ENCODE data around the gene SFXN5.

The SFXN5 gene

DNA sequence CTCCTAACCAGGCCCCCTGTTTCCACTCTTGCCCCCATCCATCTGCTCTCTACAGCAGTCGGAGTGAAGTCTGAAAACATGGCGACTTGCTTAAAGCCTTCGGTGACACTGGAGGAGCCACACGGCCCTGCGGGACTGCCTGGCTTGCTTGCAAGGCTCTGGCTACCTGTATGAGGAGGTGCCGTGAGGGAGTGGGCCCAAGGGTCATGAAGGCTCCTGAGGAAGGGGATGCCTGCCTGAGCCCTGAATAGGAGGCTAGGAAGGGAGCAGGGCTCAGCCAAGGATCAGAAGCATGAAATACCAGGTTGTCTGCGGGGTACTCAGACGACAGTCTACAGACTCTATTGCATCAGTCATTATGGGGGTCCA is 78.8 kb downstream of the SFXN5 start:
- no peak for DNase-seq

DNA sequence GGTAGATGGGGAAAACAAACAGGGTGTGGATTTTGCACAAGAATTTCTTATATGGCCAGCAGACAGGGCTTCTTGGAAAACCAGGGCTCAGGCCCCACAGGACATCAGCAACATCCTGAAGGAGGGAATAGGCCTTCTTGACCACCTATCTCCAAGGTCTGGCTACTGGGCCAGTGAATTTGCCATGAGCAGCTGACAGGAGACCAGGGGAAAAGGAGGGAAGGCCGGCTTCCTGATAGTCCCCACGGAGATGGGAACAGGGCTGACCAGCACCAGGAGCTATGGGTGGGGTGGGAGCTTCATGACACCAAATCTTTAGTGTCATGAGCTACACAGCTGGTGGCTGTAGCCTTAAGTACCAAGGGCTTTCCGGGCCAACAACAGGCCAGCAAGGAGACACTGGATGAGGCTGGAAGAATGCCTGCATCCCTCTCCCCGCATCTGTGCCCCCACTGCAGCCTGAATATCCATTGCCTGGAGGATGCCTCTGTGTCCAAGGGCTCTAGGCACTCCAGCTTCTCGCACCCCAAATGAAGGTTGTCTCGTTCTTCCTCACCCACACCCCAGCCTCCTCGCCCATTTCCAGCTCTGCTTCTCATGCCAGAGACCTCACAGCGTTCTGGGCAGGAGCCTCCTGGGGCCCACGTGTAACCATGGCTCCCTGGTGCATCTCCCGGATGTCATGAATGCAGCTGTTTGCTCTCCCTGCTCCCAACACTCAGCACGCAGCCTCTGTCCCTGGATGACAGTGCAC is 79.4 kb downstream of the SFXN5 start:
- no peak for DNase-seq

DNA sequence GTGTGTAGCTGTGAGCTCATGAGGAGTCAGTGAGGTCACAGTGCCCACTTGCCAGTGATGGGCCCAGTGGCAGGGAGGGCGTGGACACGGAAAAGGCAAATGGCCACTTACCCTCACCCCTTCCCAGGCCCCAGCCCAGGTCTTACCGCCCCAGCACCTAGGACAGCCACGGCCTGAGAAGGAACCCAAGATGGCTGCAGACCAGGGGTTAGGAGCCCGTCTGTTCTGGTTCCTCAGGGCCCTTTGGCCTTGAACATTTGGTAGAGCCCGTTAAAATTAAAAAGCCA is 80.1 kb downstream of the SFXN5 start:
- no peak for DNase-seq

DNA sequence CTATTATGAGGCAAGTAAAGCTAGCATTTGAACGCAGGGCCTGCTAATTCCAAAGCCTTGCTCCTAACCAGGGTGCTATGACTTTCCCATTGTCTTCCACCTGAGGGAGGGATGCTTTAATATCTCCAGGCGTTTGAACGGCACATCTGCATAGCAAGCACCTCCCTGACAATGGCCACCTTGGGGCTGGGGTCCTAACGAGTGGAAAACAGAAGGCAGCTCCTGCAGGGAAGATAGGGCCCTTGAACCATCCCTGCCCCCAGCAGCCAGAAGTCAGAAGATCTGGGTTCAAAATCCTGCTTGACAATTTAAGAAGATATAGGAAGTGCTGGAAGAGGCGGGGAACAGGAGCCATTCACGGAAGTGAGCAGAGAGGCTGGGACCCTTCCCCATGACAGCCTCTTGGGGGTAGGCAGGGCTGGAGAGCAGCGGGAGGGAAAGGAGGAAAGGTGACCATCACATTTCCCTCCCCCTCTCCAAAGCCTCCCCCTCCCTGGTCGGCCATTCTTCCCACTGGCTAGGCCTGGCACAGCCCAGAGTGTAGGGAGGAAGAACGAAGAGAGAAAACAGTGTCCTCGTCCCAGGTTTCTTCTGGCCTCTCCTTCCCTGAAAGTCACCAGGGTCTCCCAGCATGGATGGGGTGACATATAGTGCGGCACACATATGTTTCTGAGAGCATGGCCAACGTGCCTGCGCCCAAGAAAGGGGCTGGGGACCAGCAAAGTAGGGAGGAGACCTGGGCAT is 80.6 kb downstream of the SFXN5 start:
- no peak for DNase-seq

DNA sequence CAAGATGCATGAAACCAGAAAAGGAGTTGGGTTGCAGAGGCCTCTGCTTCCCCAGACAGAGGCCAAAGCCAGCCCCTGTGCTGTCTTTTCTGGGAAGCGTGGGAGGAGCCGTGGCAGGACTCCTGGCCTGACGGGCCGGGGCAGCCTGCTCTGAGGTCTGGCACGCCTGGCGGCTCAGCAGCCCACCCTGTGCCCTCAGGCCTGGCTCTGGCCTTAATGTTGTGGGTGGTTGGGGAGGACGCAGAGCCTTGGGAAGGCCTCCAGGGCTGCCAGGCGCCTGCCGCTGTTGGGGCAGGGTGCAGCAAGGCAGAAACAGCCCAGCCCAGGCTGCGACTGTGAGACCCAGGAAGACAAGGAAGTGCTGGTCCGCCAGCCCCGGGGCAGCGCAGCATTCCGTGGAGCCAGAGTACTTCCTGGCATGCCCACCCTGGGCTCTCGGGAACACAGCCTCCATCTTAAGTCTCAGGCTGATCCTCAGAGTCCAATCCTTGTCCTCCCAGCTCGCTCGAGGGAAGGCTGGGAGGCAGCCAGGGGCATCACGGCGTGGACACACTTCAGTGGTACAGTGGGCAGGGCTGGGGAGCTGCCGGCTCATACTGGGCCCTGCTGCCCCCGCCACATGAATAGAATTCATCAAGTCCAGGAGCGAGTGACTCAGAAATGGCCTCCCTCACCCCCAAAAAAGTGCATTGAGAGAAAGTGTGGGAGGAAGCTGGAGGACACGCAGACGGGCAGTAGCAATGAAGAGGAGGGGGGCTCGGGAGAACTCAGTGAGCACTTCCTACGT is 81.5 kb downstream of the SFXN5 start:
- DNase-seq = no peak

DNA sequence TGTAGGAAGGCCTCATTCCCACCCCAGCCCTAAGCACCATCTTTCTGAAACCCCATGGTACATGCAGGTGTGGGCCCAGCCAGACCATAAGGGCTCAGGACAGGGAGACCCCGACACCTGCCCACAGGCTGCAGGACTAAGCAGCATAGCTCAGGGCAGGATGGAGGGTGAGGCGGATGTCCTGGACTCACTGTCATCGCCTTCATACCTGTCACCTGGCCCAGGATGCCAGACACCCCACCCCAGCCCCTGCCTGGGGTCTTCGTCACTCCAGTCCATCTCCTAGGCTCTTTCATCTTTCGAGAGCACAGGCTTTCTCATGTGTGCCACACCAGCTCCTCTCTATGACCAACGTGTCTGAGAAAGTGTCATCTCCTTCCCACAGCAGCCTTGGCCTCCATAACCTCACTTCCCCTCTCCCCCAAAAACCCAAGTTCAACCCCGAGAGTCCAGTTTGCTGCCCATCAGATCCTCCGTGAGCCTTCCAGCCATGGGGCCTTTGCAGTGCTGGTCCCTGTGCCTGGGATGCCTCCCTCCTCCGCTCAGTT is 82.7 kb downstream of the SFXN5 start:
- no peak for DNase-seq

DNA sequence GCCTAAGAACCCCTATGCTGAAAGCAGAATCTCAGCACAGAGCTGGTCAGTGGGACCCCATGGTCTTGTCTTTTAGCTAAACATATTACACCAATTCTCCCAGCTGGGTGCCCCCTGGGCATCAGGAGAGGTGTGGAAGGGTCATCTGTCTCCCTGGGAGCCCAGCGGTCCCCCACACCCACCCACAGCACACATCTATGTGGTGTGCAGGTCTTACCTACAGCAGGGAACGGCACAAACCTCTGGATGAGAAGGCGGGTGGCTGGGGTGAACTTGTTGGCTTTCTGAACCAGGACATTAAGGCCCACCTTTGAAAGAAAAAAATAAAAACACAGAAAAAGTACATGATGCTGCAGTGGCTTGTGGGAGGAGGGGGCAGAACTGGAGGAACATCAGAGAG is 83.5 kb downstream of the SFXN5 start:
- DNase-seq = no peak

DNA sequence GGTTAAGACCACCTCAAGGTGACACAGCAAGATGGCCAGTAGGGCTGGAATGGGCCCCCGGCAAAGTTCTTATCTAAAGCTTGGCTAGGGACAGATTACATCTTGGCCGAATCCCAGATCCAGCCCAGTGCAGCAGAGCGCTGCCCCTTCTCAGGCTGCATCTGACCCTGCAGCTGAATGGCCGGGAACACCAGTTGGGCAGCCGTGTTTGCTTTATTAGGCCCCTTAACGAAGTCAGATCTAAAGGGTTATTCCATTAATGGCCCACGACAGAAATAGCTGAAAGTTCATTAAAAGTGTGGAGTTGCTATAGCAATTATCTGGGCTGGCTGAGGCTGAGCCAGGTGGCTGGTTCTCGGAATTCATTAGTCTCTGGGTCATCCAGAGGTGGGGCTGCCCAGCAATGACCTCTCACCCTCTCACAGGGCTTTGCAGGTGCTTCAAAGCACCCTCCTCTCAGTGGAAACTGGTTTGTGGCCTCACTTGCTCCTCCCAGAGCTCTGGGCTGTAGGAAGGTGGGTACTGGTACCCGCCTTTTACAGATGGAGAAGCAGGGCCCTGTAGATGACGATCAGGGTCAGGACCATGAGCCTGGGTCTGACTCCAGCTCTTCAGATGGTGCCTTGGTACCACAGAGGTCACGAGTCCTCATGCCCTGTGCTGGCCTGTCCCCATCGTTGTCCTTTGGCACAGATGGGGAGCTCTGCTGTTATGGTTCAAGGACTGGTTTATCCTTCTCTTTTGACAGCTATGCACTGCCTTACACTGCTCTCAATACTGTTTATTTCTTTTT is 85.4 kb downstream of the SFXN5 start:
- no peak for DNase-seq

DNA sequence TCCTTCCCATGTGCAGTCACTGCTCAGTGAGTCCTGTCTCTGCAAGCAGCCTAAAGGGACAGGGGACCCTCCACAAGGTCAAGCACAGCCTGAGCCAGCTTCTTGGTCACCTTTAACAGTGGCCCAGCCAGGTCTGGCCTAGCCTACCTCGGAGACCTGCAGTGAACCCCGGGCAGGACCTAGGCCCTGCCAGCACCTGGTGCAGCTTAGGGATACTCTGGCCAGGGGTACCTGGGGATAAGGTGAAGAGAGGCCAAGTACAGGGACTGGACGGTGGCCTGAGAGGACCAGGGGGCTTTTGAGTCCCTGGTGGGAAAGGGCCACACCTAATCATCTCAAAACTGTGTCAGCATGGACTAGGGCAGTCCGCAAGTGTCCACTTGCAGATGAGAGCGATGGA is 86.4 kb downstream of the SFXN5 start:
- DNase-seq = no peak

DNA sequence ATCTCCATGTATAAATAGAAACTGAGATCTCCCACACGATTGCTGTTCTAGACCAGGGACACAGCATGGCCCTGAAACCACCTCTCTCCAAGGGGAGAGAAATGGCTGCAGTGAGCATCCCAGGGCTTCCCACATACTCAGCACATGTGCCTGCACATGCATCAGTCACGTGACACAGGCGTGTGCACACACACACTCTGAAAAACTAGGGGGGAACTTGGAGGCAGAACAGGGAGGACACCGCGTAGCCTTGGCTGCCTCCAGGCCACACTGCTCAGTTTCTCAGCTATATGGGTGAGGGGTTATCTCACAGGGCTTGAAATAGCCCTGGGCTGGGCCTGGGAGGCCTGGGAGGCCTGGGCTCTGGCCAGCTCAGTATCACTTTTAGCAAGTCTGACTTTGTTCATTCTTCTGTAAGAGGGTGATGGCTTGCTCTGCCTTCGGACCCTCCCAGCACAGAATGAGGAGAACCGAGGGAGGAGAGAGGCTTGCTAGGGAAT is 87.3 kb downstream of the SFXN5 start:
- DNase-seq = no peak

DNA sequence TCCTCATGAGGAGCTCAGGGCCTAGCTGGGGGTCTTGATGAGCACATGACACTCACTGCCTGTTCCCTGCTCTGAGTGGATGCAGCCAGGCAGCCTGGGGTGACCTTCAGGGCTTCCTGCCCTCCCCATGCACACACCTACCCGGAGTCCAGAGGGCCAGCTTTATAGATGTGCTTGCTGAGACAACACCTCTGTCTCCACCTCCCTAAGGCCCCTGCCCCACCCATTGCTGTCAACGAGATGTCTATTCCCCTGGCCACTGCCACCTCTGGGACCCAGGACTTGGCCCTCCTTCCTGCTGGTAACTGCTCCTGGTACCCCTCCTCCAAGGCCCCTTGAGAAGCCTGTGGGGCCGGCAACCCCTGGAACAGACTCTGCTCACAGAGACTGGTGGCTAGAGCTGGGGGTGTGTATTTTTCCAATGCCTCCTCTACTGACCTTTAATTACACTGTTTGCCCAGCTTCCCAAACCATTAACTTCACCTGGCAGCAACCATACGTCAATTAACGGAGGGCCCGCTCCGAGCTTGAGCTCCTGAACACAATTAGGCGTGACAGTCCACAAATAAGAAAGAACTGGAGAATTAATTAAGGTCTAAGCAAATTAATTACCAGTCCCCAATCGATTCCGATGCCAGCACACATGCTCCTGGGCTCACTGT is 87.9 kb downstream of the SFXN5 start:
- no peak for DNase-seq

DNA sequence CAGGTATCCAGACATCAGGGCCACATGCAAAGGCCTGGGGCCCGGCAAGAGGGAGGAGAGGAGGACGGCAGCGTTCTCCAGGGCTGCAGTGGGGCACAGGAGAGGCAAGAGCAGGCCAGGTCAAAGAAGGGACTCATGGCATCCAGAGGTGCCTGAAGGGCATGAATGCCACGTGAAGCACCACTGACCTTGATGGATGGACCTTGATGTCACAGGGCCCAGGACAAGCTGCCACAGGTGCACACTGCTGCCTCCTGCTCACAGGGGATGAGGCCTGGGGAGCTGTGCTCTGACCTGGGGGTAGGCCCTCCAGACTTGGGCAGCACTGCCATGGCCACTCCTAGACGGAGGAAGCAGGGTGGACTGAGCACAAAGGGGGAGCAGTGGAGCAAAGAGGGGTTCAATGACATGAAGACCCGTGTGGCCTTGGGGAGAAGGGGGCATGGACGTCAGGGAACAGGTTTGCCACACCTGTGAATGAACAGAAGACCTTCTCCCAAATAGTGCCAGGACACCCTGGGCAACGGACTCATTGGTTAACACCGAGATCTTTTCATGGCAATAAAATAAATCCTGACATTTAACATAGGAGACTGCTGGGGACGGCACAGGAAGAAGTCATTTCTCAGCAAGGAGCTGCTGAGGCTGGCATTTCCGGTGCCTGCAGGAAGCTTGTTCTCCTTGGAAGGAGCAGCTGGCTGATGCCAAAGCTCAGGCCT is 88.6 kb downstream of the SFXN5 start:
- no peak for DNase-seq

DNA sequence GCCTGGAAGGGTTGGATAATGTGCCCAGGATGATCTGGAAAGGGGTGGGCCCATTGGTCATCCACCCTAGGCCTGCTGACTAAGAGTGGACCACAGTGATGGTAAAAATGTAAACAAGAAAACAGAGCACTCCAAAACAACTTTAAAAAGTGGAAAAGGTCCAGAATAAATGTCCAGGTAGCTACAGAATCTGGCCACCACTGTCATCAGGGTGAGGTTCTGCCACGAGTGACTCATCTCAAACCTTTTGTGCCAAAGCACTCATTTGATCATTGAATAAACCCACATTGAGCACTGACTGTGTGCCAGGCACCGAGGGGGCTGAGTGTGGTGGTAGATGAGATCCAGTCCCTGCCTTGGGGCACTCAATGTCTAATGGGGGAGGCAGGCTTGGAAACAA is 89.3 kb downstream of the SFXN5 start:
- no peak for DNase-seq

DNA sequence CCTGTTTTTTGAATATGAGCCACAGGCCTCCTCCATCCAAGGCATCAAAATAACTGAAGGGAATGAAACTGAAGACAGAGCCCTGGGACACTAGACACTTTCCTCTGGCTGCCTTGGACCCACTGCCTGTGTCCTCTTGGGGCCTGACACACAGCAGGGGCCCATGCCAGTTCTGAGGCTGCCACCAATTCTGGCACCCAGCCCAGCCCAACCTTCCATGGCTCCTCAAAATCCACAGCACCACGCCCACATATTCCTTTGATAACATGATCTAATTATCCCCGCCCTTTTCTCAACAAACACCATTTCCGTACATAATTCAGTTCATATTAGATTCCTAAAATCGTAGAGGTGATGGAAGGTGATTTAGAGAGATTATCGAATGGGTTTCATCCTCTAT is 90.0 kb downstream of the SFXN5 start:
- DNase-seq = no peak

DNA sequence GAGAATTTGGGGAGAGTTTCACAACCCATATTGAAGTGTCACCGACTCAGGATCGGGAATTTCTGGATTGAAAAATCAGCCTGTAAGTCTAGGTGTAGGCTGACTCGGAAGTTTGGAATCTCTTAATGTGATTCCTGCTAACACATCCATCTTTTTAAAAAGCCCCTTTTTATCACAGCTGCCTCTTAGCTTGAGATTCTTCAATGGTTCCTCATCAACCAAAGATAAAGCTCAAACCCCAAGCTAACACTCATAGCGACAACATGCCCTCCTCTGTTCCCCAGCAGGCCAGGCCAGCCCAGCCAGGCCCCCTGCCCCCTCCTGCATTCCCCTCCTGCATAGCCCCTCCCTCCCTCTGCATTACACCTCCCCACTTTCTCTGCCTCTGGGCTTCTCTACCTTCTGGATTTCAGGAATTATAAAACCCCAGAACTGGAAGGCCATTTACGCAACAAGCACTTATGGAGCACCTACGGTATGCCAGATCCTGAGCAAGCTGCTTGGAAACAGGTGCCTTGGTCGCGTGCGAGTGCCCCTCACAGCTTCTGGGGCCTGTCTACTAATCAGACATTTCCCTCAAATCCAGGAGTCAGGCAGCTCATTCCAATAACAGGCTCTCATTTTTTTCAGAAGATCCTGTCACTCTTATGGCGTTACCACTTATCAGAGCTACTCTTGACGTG is 90.8 kb downstream of the SFXN5 start:
- no peak for DNase-seq

DNA sequence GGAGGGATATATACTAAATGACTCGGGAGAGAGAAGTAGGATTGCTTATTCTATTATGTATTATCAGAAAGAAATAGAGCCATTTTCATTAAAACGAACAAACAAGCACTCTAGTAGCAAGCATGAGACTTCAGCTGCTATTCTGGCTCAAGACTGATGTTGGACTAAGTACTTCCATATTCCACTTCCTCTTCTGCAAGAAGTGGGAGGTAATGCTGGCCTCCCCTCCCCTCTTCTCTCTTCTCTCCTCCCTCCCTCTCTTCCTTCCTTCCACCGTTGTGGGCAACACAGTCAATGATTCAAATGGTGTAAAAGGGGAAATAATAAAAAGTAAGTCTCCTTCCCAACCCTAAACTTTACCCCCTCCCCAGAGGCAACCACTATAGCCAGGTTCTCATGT is 91.6 kb downstream of the SFXN5 start:
- peak; percentile 76 for DNase-seq

DNA sequence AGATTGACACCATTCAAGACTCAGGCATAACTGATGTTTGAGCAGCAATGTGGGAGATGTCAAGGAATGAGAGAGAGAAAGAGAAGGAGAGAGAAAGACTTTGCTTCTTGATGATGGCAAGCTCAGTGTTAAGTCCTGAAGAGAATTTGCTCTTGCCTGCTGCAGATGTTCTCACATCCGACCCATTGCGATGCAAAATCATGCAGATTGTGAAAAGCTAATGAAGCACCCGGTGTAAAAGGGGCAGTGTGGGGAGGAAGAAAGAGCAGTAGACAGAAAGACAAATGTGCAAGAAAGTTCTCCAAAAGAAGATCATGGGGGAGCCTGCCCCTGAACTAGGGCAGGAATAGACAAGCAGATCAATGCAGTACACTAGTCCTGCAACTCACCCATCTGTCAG is 96.5 kb downstream of the SFXN5 start:
- DNase-seq = no peak

DNA sequence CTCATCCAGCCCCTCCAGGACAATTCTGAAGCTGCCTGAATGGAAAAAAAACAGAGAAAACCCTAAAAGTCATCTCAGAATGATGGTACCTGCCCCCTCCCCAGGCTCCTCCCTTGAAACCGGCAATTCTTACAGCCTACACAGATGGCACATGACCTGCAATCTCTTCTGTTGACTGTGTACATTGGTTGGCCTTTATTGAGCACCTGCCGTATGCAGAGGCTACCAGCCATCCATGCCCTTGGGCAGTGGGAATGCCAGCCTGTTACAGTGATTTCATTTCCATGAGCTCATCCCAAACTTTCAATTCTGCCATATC is 97.1 kb downstream of the SFXN5 start:
- DNase-seq = no peak

DNA sequence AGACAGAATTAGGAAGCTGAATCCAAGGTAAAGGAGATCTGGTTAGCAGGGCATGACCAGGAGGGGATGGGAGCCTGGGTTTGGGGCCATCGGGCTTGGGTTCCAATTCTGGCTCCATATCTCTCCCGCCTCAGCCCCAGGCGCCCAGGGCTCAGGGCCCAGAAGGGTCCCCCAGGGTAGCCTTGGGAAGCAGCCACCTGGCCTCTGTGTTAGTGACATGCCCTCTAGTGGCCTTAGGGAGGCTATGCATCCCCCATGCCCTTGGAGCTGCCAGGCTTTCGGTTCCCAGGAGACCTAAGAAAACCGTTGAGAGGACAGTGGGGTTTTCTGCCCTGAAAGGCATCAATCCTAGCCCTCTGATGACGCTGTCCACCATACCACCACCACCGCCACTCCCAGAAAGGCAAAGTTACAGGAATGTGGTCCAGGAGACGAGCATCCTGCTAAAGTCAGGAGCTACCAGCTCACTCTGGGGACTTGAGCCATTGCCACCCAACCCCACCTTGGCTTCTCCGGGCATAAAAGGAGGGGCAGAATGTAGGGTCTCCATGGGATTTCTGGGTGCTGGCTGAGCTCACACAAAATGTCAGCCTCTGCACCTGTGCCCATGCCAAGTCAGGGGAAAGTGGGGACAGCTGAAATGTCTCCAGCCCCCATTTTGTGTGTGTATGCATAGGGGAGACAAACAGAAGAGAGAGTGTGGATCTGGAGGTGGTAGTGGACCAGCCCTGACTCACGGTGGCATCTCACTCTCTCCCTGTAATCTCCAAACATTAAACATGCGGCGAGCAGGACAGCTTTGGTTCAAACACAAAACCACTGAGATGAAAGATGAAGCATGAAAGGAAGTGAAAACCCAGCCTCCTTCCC is 97.7 kb downstream of the SFXN5 start:
- DNase-seq = peak; percentile 80

DNA sequence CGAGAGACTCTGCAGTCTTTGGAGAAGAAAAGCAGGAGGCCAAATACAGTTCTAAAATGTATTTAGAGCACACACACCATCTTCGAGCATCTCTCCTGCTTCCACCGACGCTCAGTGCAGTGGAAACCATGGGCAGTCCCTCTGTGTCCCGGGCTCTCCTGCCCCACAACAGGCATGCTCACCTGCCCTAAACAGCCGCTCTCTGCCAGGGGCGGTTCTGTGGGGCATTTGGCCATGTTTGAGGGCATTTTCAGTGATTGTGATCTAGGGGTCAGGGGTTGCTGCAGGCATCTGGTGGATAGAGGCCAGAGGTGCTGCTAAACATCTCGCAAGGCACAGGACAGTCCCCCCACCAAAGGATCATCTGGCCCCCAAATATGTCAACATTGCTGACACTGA is 98.4 kb downstream of the SFXN5 start:
- DNase-seq = no peak
